Subcutaneous abdominal adipose tissue (tissue), 5 donors: ENCODE results near the gene ZNF692.
A peak's percentile ranks its signal among the peaks of the same experiment; 100 is the strongest.
"Not testable (repeated sequence)": the region's sequence is repeated elsewhere in the genome, so short reads cannot be mapped to it uniquely, and the experiment has no call there.

Experiments used
- H3K27ac ChIP-seq: one replicate; pipeline ENCODE4 v1.7.0; 2013; ENCODE audit warnings: low read depth, mild to moderate bottlenecking, inconsistent platforms, low read length, moderate library complexity
- H3K27me3 ChIP-seq, 5 donors: one replicate each; pipeline ENCODE4 v1.7.0; 2013; ENCODE audit warnings: low read length in 5 of 5, inconsistent platforms in 1 of 5; ENCODE audit not compliant: control insufficient read depth in 5 of 5, insufficient read depth in 4 of 5
- H3K36me3 ChIP-seq, 5 donors: one replicate each; pipeline ENCODE4 v1.7.0; 2013; ENCODE audit warnings: low read length in 5 of 5; ENCODE audit not compliant: control insufficient read depth in 5 of 5, insufficient read depth in 5 of 5
- H3K4me1 ChIP-seq, 5 donors: one replicate each; pipeline ENCODE4 v1.7.0; 2013; ENCODE audit warnings: low read length in 5 of 5, mild to moderate bottlenecking in 3 of 5, moderate library complexity in 1 of 5; ENCODE audit not compliant: control insufficient read depth in 5 of 5, insufficient read depth in 5 of 5
- H3K4me3 ChIP-seq, 5 donors: one replicate each; pipeline ENCODE4 v1.7.0; 2013; ENCODE audit warnings: low read length in 5 of 5, low read depth in 1 of 5
- H3K9ac ChIP-seq, 5 donors: one replicate each; pipeline ENCODE4 v1.7.0; 2013; ENCODE audit warnings: low read length in 5 of 5, mild to moderate bottlenecking in 4 of 5, moderate library complexity in 3 of 5
- H3K9me3 ChIP-seq, 5 donors: one replicate each; pipeline ENCODE4 v1.7.0; 2013; ENCODE audit warnings: low read length in 5 of 5; ENCODE audit not compliant: control insufficient read depth in 5 of 5
- donor health status: healthy.
- donor health status: healthy.
- donor health status: healthy.
- donor health status: healthy.
- donor health status: healthy.

The ZNF692 gene

DNA sequence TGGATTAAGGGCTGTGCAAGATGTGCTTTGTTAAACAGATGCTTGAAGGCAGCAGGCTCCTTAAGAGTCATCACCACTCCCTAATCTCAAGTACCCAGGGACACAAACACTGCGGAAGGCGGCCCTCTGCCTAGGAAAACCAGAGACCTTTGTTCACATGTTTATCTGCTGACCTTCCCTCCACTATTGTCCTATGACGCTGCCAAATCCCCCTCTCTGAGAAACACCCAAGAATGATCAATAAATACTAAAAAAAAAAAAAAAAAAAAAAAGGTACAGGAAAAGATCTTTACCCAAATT, 28.2 kb downstream of the ZNF692 start:
- H3K9me3 ChIP-seq, H3K27me3 ChIP-seq, H3K4me3 ChIP-seq, H3K27ac ChIP-seq, H3K36me3 ChIP-seq, H3K9ac ChIP-seq: not testable (repeated sequence)
- H3K4me1 ChIP-seq, result peaks cover 0 to 24% (median 9%) of the 10 kb centered on the region in 5 donors

GRCh38 chr1:248828845-248829244, 30.0 kb downstream of the ZNF692 start:
- peaks cover 8 to 30% (median 23%) of the 10 kb centered on the region in 5 donors for H3K4me1 ChIP-seq
- no peak overlapping the region for H3K9ac ChIP-seq
- no peaks in the 10 kb centered on the region for H3K9me3 ChIP-seq
- no peak overlapping the region for H3K4me3 ChIP-seq
- peaks cover 0 to 7% (median under 1%) of the 10 kb centered on the region in 5 donors for H3K36me3 ChIP-seq
- H3K27ac ChIP-seq, result no peak overlapping the region
- no peaks in the 10 kb centered on the region for H3K27me3 ChIP-seq

DNA sequence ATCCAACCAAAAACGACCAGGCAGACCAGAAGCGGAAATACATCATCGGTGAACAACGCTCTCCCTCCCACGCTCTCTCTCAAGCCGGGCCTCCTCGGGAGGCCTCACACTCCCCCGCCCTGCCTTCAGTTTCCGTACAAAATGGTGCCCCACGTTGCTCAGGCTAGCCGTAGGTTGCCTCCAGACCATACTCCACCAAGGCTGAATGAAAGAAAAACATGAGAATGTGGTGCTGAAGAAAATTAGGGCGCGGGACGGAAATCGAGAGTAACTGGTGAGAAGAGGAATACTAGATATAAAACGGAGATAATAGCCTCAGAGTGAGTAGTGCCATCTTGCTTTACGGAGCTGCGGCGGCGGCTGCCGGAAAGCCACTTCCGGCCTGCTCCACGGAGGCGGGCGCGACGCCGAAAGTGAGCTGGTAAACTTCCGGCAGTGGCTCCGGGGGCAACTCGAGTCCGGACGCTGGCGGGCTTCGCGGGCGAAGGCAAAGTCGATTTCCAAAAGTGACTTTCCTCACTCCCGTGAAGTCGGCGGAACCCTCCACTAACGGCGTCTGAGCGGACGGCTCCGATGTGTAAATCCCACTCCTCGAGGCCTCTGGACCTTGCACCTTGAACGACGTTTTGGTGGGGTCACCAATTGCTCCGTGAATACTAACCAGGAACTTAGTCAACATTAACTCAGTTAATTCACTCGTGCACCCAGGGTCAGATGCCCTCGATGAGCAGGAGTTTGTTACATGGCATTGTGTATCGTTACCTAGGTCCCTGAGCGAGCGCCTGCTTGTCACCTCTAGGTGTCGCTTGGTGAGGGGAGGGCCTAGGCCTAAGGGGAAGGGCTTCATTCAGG, 32.8 kb downstream of the ZNF692 start, which contains the start of gene SH3BP5L:
TSS of gene SH3BP5L (minus strand) at position 7 of the 852 bp plus-strand sequence. CDS start 980 bp downstream, outside the sequence.
- no peaks in the 10 kb centered on the region for H3K9me3 ChIP-seq
- H3K4me1 ChIP-seq, result peaks cover 15 to 56% (median 49%) of the 10 kb centered on the region in 5 donors
- H3K36me3 ChIP-seq, result peaks cover 3 to 31% (median 11%) of the 10 kb centered on the region in 5 donors
- H3K4me3 ChIP-seq, result peak within 1 kb of the TSS; percentile 85 to 99 (median 89)
- peak within 1 kb of the TSS; percentile 81 to 97 (median 95) for H3K9ac ChIP-seq
- H3K27me3 ChIP-seq, result no peaks in the 10 kb centered on the region
- peak within 1 kb of the TSS; percentile 92 for H3K27ac ChIP-seq

GRCh38 chr1:248825573-248825908, 33.3 kb downstream of the ZNF692 start:
- H3K27me3 ChIP-seq, result no peaks in the 10 kb centered on the region
- H3K9me3 ChIP-seq, result no peaks in the 10 kb centered on the region
- peaks cover 16 to 61% (median 54%) of the 10 kb centered on the region in 5 donors for H3K4me1 ChIP-seq
- H3K36me3 ChIP-seq, result peaks cover 3 to 37% (median 17%) of the 10 kb centered on the region in 5 donors
- peak overlapping the region; percentile 92 for H3K27ac ChIP-seq
- H3K4me3 ChIP-seq, result peak overlapping the region; percentile 85 to 99 (median 89)
- peak overlapping the region; percentile 81 to 97 (median 95) for H3K9ac ChIP-seq

- peaks cover 16 to 66% (median 58%) of the 10 kb centered on the region in 5 donors for H3K4me1 ChIP-seq
- H3K27me3 ChIP-seq, result no peaks in the 10 kb centered on the region
- H3K9me3 ChIP-seq, result no peaks in the 10 kb centered on the region
- H3K27ac ChIP-seq, result peak overlapping the region; percentile 92
- peak overlapping the region; percentile 81 to 97 (median 95) for H3K9ac ChIP-seq
- peaks cover 3 to 41% (median 21%) of the 10 kb centered on the region in 5 donors for H3K36me3 ChIP-seq
- peak overlapping the region; percentile 85 to 99 (median 89) for H3K4me3 ChIP-seq
These were observed 33.7 kb downstream of the ZNF692 start for GRCh38 chr1:248825136-248825535.

GRCh38 chr1:248824701-248825100, 34.2 kb downstream of the ZNF692 start:
- H3K4me3 ChIP-seq, result peak overlapping the region; percentile 85 to 99 (median 89)
- H3K9me3 ChIP-seq, result no peaks in the 10 kb centered on the region
- H3K4me1 ChIP-seq, result peaks cover 16 to 67% (median 60%) of the 10 kb centered on the region in 5 donors
- H3K36me3 ChIP-seq, result peaks cover 3 to 43% (median 24%) of the 10 kb centered on the region in 5 donors
- peak overlapping the region; percentile 92 for H3K27ac ChIP-seq
- peak overlapping the region; percentile 81 to 97 (median 95) for H3K9ac ChIP-seq
- H3K27me3 ChIP-seq, result no peaks in the 10 kb centered on the region

DNA sequence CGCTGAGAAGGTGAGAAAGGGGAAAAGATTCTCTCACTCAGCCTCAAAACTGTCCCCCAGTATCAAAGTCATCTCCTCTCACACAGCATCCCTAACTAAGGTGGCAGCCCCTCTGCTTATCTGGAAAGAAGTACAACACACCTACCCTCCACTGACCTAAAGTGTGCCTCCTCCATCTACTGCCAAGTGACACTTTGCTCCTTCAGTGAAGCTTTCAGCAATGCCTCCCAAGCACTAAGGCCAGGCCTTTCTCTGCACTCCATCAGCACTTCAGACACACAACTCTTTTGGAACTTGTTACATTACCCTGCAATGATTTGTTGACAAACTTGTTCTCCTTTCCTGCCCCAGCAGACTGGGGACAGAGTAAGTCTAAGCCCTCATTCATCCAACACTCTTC, 34.6 kb downstream of the ZNF692 start:
- Histone ChIP-seq H3K36me3 (peaks cover 3 to 43% (median 24%) of the 10 kb centered on the region in 5 donors), H3K9ac (peak overlapping the region in 4 of 5 donors; percentile 81 to 97 (median 96)), H3K9me3 (no peaks in the 10 kb centered on the region), H3K27ac (no peak overlapping the region), H3K4me3 (peak overlapping the region in 4 of 5 donors; percentile 88 to 99 (median 93)), H3K27me3 (no peaks in the 10 kb centered on the region), H3K4me1 (peaks cover 16 to 67% (median 60%) of the 10 kb centered on the region in 5 donors)

- no peaks in the 10 kb centered on the region for H3K9me3 ChIP-seq
- peaks cover 16 to 71% (median 66%) of the 10 kb centered on the region in 5 donors for H3K4me1 ChIP-seq
- H3K4me3 ChIP-seq, result peak overlapping the region in 4 of 5 donors; percentile 25 to 88 (median 31)
- peaks cover 3 to 46% (median 28%) of the 10 kb centered on the region in 5 donors for H3K36me3 ChIP-seq
- peak overlapping the region in 2 of 5 donors; percentile 35 to 95 for H3K9ac ChIP-seq
- H3K27me3 ChIP-seq, result no peaks in the 10 kb centered on the region
- no peak overlapping the region for H3K27ac ChIP-seq
These were observed 35.3 kb downstream of the ZNF692 start for GRCh38 chr1:248823517-248824001.

DNA sequence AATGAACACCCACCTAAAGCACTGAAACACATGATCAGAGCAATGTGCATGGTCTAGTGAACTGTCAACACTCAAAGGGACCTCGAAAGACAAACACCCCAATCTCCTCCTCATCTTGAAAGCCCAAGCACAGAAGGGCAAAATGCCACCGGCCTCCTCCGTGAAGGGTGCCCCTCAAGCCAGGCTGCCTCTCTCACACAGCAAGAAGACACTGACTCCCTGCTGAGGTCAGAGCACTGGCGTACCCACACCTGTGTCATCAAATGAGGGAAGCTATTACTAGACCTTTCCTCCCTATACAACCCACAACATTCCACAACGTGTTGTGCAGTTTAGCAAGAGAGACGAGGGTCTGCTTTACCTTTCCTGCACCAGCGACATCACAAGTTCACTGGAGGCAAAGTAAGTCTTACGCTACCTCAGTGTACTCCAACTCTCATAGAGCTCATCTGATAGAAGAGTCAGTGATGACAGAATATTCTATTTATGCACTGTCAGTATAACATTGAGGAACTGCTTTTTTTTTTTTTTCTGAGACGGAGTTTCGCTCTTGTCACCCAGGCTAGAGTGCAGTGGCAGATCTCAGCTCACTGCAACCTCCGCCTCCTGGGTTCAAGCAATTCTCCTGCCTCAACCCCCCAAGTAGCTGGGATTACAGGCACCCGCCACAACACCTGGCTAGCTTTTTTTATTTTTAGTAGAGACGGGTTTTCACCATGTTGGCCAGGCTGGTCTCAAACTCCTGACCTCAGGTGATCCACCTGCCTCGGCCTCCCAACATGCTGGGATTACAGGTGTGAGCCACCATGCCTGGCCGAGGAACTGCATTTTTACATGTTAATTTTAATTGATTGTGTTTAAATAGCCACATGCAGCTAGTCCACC, 36.5 kb downstream of the ZNF692 start:
- Histone ChIP-seq H3K27me3 (no peaks in the 10 kb centered on the region), H3K4me3 (peak overlapping the region in 1 of 5 donors; percentile 22), H3K9ac (peak overlapping the region in 1 of 5 donors; percentile 35), H3K27ac (no peak overlapping the region), H3K36me3 (peaks cover 3 to 54% (median 28%) of the 10 kb centered on the region in 5 donors), H3K9me3 (no peaks in the 10 kb centered on the region), H3K4me1 (peaks cover 16 to 73% (median 66%) of the 10 kb centered on the region in 5 donors)
